GM12865 (cell line): Measurements from ENCODE around the gene CRIM1.

ENCODE experiments used
- DNase-seq: peaks from one replicate; pipeline ENCODE4 v3.0.0; 2010; ENCODE audit warnings: low read depth
- H3K4me3 ChIP-seq: 2 replicates; pipeline ENCODE4 v1.5.1; 2011; ENCODE audit warnings: mild to moderate bottlenecking, low read depth, low read length, control low read depth
- CTCF ChIP-seq: IDR thresholded peaks from 2 replicates; pipeline ENCODE4 v1.5.1; 2011; ENCODE audit warnings: low read length, control low read depth, low read depth, inconsistent platforms; ENCODE audit not compliant: insufficient read depth; ENCODE audit errors: missing control alignments

The CRIM1 gene

GRCh38 chr2:36441065-36441625 is 85.6 kb downstream of the CRIM1 start:
- no peak for TF ChIP-seq CTCF
- DNase-seq, result no peak
- H3K4me3 ChIP-seq, result no peak overlapping the region

GRCh38 chr2:36441816-36442215 is 86.2 kb downstream of the CRIM1 start:
- no peak for TF ChIP-seq CTCF
- no peak for DNase-seq

GRCh38 chr2:36444216-36444936 is 88.8 kb downstream of the CRIM1 start:
- no peak for TF ChIP-seq CTCF
- DNase-seq, result no peak
- H3K4me3 ChIP-seq, result no peak overlapping the region

More at GRCh38 chr2:36441816-36442215, 86.2 kb downstream of the CRIM1 start:
- no peak overlapping the region for H3K4me3 ChIP-seq

- DNase-seq, result no peak
- H3K4me3 ChIP-seq, result no peak overlapping the region
- no peak for TF ChIP-seq CTCF
Observed at GRCh38 chr2:36445185-36445866, 89.7 kb downstream of the CRIM1 start.

- no peak for TF ChIP-seq CTCF
- no peak overlapping the region for H3K4me3 ChIP-seq
- DNase-seq, result no peak
Observed at GRCh38 chr2:36446294-36446693, 90.7 kb downstream of the CRIM1 start.

GRCh38 chr2:36449213-36449612 is 93.6 kb downstream of the CRIM1 start:
- DNase-seq, result no peak
- no peak for TF ChIP-seq CTCF
- H3K4me3 ChIP-seq, result no peak overlapping the region

GRCh38 chr2:36449943-36450392 is 94.4 kb downstream of the CRIM1 start:
- no peak overlapping the region for H3K4me3 ChIP-seq
- no peak for TF ChIP-seq CTCF

More at GRCh38 chr2:36449943-36450392, 94.4 kb downstream of the CRIM1 start:
- DNase-seq, result no peak
